Measurements from ENCODE around the gene GP1BA.

GP1BA gene

GRCh38 chr17:4931963-4932362 lies at the start of gene GP1BA:
GP1BA (plus strand) TSS chr17:4932277; CDS start chr17:4932605, 328 bp downstream.
- no peak for DNase-seq (ENCODE audit: low spot score in 2 of 2)
- Histone ChIP-seq H3K4me3 (no peak within 1 kb of the TSS), H3K4me1 (no peaks in the 10 kb centered on the region), H3K9me3 (no peaks in the 10 kb centered on the region), H3K36me3 (replicated peaks) (peaks cover 4% of the 10 kb centered on the region; the same call in 1 of the 2 replicates), H3K27me3 (ENCODE audit: low read depth) (no peaks in the 10 kb centered on the region)
- in situ Hi-C loops (cut with MboI; ENCODE audit: low sequenced_read_pairs) = no loop called here

GRCh38 chr17:4884489-4884888 lies 47.6 kb upstream of the GP1BA start:
- H3K36me3 ChIP-seq (replicated peaks) = peaks cover 43% of the 10 kb centered on the region
- no peaks in the 10 kb centered on the region for H3K27me3 ChIP-seq (ENCODE audit: low read depth)
- in situ Hi-C loops (cut with MboI; ENCODE audit: low sequenced_read_pairs) = loop anchor here (5.0 to 10.0 kb wide), 2 partner anchors 152 to 320 kb away; partner anchors contain the start of genes GGT6 and MED11
- DNase-seq (ENCODE audit: low spot score in 2 of 2) = no peak
- no peaks in the 10 kb centered on the region for H3K4me1 ChIP-seq
- H3K4me3 ChIP-seq = no peak overlapping the region
- no peaks in the 10 kb centered on the region for H3K9me3 ChIP-seq

GRCh38 chr17:4886830-4887229 lies 45.2 kb upstream of the GP1BA start:
- Histone ChIP-seq H3K9me3 (no peaks in the 10 kb centered on the region), H3K4me1 (no peaks in the 10 kb centered on the region), H3K27me3 (ENCODE audit: low read depth) (no peaks in the 10 kb centered on the region), H3K36me3 (replicated peaks) (peaks cover 46% of the 10 kb centered on the region), H3K4me3 (no peak overlapping the region)
- DNase-seq (ENCODE audit: low spot score in 2 of 2) = no peak
- in situ Hi-C loops (cut with MboI; ENCODE audit: low sequenced_read_pairs) = loop anchor here (10.0 kb wide), 1 partner anchor 322 kb away; the partner anchor contains the start of gene GGT6

GRCh38 chr17:4887581-4887980 lies 44.5 kb upstream of the GP1BA start:
- no peak for DNase-seq (ENCODE audit: low spot score in 2 of 2)
- in situ Hi-C loops (cut with MboI; ENCODE audit: low sequenced_read_pairs) = loop anchor here (10.0 kb wide), 1 partner anchor 323 kb away; the partner anchor contains the start of gene GGT6
- no peaks in the 10 kb centered on the region for H3K9me3 ChIP-seq
- peaks cover 44% of the 10 kb centered on the region for H3K36me3 ChIP-seq (replicated peaks)
- H3K4me3 ChIP-seq = no peak overlapping the region
- no peaks in the 10 kb centered on the region for H3K27me3 ChIP-seq (ENCODE audit: low read depth)
- no peaks in the 10 kb centered on the region for H3K4me1 ChIP-seq

GRCh38 chr17:4891411-4892410 lies 40.4 kb upstream of the GP1BA start:
- H3K4me3 ChIP-seq = no peak overlapping the region
- no peaks in the 10 kb centered on the region for H3K27me3 ChIP-seq (ENCODE audit: low read depth)
- in situ Hi-C loops (cut with MboI; ENCODE audit: low sequenced_read_pairs) = no loop called here
- no peaks in the 10 kb centered on the region for H3K9me3 ChIP-seq
- no peaks in the 10 kb centered on the region for H3K4me1 ChIP-seq
- DNase-seq (ENCODE audit: low spot score in 2 of 2) = no peak
- peaks cover 48% of the 10 kb centered on the region for H3K36me3 ChIP-seq (replicated peaks)

GRCh38 chr17:4892499-4893221 lies 39.4 kb upstream of the GP1BA start:
- DNase-seq (ENCODE audit: low spot score in 2 of 2) = no peak
- Histone ChIP-seq H3K36me3 (replicated peaks) (peaks cover 45% of the 10 kb centered on the region), H3K4me1 (no peaks in the 10 kb centered on the region), H3K9me3 (no peaks in the 10 kb centered on the region), H3K27me3 (ENCODE audit: low read depth) (no peaks in the 10 kb centered on the region), H3K4me3 (no peak overlapping the region)
- in situ Hi-C loops (cut with MboI; ENCODE audit: low sequenced_read_pairs) = no loop called here

GRCh38 chr17:4893272-4893671 lies 38.8 kb upstream of the GP1BA start:
- no peak for DNase-seq (ENCODE audit: low spot score in 2 of 2)
- H3K4me3 ChIP-seq = no peak overlapping the region
- H3K27me3 ChIP-seq (ENCODE audit: low read depth) = no peaks in the 10 kb centered on the region
- in situ Hi-C loops (cut with MboI; ENCODE audit: low sequenced_read_pairs) = no loop called here
- peaks cover 41% of the 10 kb centered on the region for H3K36me3 ChIP-seq (replicated peaks)
- no peaks in the 10 kb centered on the region for H3K4me1 ChIP-seq
- H3K9me3 ChIP-seq = no peaks in the 10 kb centered on the region

GRCh38 chr17:4893721-4894560 lies 38.1 kb upstream of the GP1BA start:
- H3K27me3 ChIP-seq (ENCODE audit: low read depth) = no peaks in the 10 kb centered on the region
- no peak for DNase-seq (ENCODE audit: low spot score in 2 of 2)
- in situ Hi-C loops (cut with MboI; ENCODE audit: low sequenced_read_pairs) = no loop called here
- H3K9me3 ChIP-seq = no peaks in the 10 kb centered on the region
- H3K4me3 ChIP-seq = no peak overlapping the region
- H3K36me3 ChIP-seq (replicated peaks) = peaks cover 38% of the 10 kb centered on the region
- no peaks in the 10 kb centered on the region for H3K4me1 ChIP-seq

- Histone ChIP-seq H3K4me1 (no peaks in the 10 kb centered on the region), H3K27me3 (ENCODE audit: low read depth) (no peaks in the 10 kb centered on the region), H3K4me3 (no peak overlapping the region), H3K36me3 (replicated peaks) (peaks cover 33% of the 10 kb centered on the region), H3K9me3 (no peaks in the 10 kb centered on the region)
- in situ Hi-C loops (cut with MboI; ENCODE audit: low sequenced_read_pairs) = no loop called here
- no peak for DNase-seq (ENCODE audit: low spot score in 2 of 2)
Observed at GRCh38 chr17:4895121-4895520, 37.0 kb upstream of the GP1BA start.

GRCh38 chr17:4895657-4896331 lies 36.3 kb upstream of the GP1BA start:
- Histone ChIP-seq H3K4me3 (no peak overlapping the region), H3K36me3 (replicated peaks) (peaks cover 27% of the 10 kb centered on the region), H3K9me3 (no peaks in the 10 kb centered on the region), H3K4me1 (no peaks in the 10 kb centered on the region), H3K27me3 (ENCODE audit: low read depth) (no peaks in the 10 kb centered on the region)
- in situ Hi-C loops (cut with MboI; ENCODE audit: low sequenced_read_pairs) = no loop called here
- DNase-seq (ENCODE audit: low spot score in 2 of 2) = peak in 1 of 2 experiments; percentile 48

GRCh38 chr17:4896332-4897197 lies 35.5 kb upstream of the GP1BA start:
- Histone ChIP-seq H3K4me3 (no peak overlapping the region), H3K36me3 (replicated peaks) (peaks cover 27% of the 10 kb centered on the region), H3K9me3 (no peaks in the 10 kb centered on the region), H3K4me1 (no peaks in the 10 kb centered on the region), H3K27me3 (ENCODE audit: low read depth) (no peaks in the 10 kb centered on the region)
- in situ Hi-C loops (cut with MboI; ENCODE audit: low sequenced_read_pairs) = no loop called here
- DNase-seq (ENCODE audit: low spot score in 2 of 2) = no peak

- no peaks in the 10 kb centered on the region for H3K9me3 ChIP-seq
- in situ Hi-C loops (cut with MboI; ENCODE audit: low sequenced_read_pairs) = no loop called here
- H3K4me3 ChIP-seq = no peak overlapping the region
- no peaks in the 10 kb centered on the region for H3K27me3 ChIP-seq (ENCODE audit: low read depth)
- no peaks in the 10 kb centered on the region for H3K4me1 ChIP-seq
- DNase-seq (ENCODE audit: low spot score in 2 of 2) = no peak
- peaks cover 27% of the 10 kb centered on the region for H3K36me3 ChIP-seq (replicated peaks)
Observed at GRCh38 chr17:4897198-4897687, 34.8 kb upstream of the GP1BA start.

All from HAP-1 (cell line).